KMS-11 (cell line): Measurements from ENCODE around the gene EXOC6B.

Experiments
- H2AFZ ChIP-seq: fragments of 200-600 bp; sonication (generic); 2 replicates; pipeline ENCODE4 v1.6.1; 2016; ENCODE audit warnings: antibody characterized with exemption, mixed run types, low read depth
- H3K27ac ChIP-seq: fragments of 200-600 bp; sonication (generic); 2 replicates; pipeline ENCODE4 v1.6.1; 2016; ENCODE audit warnings: mild to moderate bottlenecking, mixed run types
- H3K27me3 ChIP-seq: fragments of 200-600 bp; sonication (generic); 2 replicates; pipeline ENCODE4 v1.6.1; 2017; ENCODE audit warnings: mild to moderate bottlenecking, low read depth, mixed run types, moderate library complexity; ENCODE audit not compliant: insufficient read depth
- H3K36me3 ChIP-seq: fragments of 200-600 bp; sonication (generic); 2 replicates; pipeline ENCODE4 v1.6.1; 2017; ENCODE audit warnings: mild to moderate bottlenecking, mixed run types; ENCODE audit not compliant: insufficient read depth
- H3K4me1 ChIP-seq: fragments of 200-600 bp; sonication (generic); 2 replicates; pipeline ENCODE4 v1.6.1; 2016; ENCODE audit warnings: mild to moderate bottlenecking, low read depth, mixed run types; ENCODE audit not compliant: poor library complexity, severe bottlenecking
- H3K4me2 ChIP-seq: fragments of 200-600 bp; sonication (generic); 2 replicates; pipeline ENCODE4 v1.7.0; 2016; ENCODE audit warnings: mild to moderate bottlenecking, mixed run types
- H3K4me3 ChIP-seq: fragments of 200-600 bp; sonication (generic); IDR thresholded peaks from 2 replicates; pipeline ENCODE4 v1.6.1; 2017; ENCODE audit warnings: low read depth, low read length, mixed read lengths; ENCODE audit not compliant: insufficient read depth
- H3K79me2 ChIP-seq: fragments of 200-600 bp; sonication (generic); 2 replicates; pipeline ENCODE4 v1.6.1; 2016; ENCODE audit warnings: low read depth, mixed run types; ENCODE audit not compliant: insufficient read depth
- H3K9ac ChIP-seq: fragments of 200-600 bp; sonication (generic); 2 replicates; pipeline ENCODE4 v1.6.1; 2016; ENCODE audit warnings: mild to moderate bottlenecking, mixed run types
- H4K20me1 ChIP-seq: fragments of 200-600 bp; sonication (generic); 2 replicates; pipeline ENCODE4 v1.6.1; 2016; ENCODE audit warnings: mild to moderate bottlenecking, mixed run types; ENCODE audit not compliant: insufficient read depth
- CTCF ChIP-seq: fragments of 200-600 bp; sonication (generic); conservative IDR thresholded peaks from 2 replicates; pipeline ENCODE4 v1.6.1; 2017; ENCODE audit warnings: low read depth, mild to moderate bottlenecking, antibody characterized with exemption, low read length, moderate library complexity, mixed read lengths

Gene EXOC6B

GRCh38 chr2:72300147-72300684, 525.6 kb downstream of the EXOC6B start:
- H3K4me3 ChIP-seq: no peak overlapping the region
- H2AFZ ChIP-seq: no peak overlapping the region
- no peak overlapping the region for H3K4me2 ChIP-seq

GRCh38 chr2:72293620-72294019, 532.2 kb downstream of the EXOC6B start:
- H4K20me1 ChIP-seq: no peaks in the 10 kb centered on the region
- H3K4me2 ChIP-seq: no peak overlapping the region
- TF ChIP-seq CTCF: no peak
- H2AFZ ChIP-seq: no peak overlapping the region
- H3K27me3 ChIP-seq: no peaks in the 10 kb centered on the region
- H3K4me3 ChIP-seq: no peak overlapping the region
- H3K36me3 ChIP-seq: no peaks in the 10 kb centered on the region
- H3K79me2 ChIP-seq: no peaks in the 10 kb centered on the region
- no peak overlapping the region for H3K9ac ChIP-seq
- no peak overlapping the region for H3K27ac ChIP-seq
- no peaks in the 10 kb centered on the region for H3K4me1 ChIP-seq

More at GRCh38 chr2:72300147-72300684, 525.6 kb downstream of the EXOC6B start:
- no peaks in the 10 kb centered on the region for H3K79me2 ChIP-seq
- no peaks in the 10 kb centered on the region for H3K4me1 ChIP-seq
- TF ChIP-seq CTCF: no peak
- H3K27ac ChIP-seq: no peak overlapping the region
- no peaks in the 10 kb centered on the region for H3K27me3 ChIP-seq
- H3K36me3 ChIP-seq: no peaks in the 10 kb centered on the region
- H3K9ac ChIP-seq: no peak overlapping the region
- H4K20me1 ChIP-seq: no peaks in the 10 kb centered on the region

- Histone ChIP-seq H3K27me3 (no peaks in the 10 kb centered on the region), H2AFZ (no peak overlapping the region), H3K4me1 (no peaks in the 10 kb centered on the region), H3K9ac (no peak overlapping the region), H3K36me3 (no peaks in the 10 kb centered on the region), H3K27ac (no peak overlapping the region), H3K79me2 (no peaks in the 10 kb centered on the region), H3K4me2 (no peak overlapping the region), H3K4me3 (no peak overlapping the region), H4K20me1 (no peaks in the 10 kb centered on the region)
- no peak for TF ChIP-seq CTCF
Observed at GRCh38 chr2:72292433-72292832, 533.4 kb downstream of the EXOC6B start.

- H3K36me3 ChIP-seq: no peaks in the 10 kb centered on the region
- no peaks in the 10 kb centered on the region for H3K4me1 ChIP-seq
- no peak overlapping the region for H3K4me2 ChIP-seq
- no peaks in the 10 kb centered on the region for H4K20me1 ChIP-seq
- H2AFZ ChIP-seq: no peak overlapping the region
- no peak overlapping the region for H3K4me3 ChIP-seq
- no peak overlapping the region for H3K9ac ChIP-seq
- H3K27ac ChIP-seq: no peak overlapping the region
- no peaks in the 10 kb centered on the region for H3K27me3 ChIP-seq
- no peaks in the 10 kb centered on the region for H3K79me2 ChIP-seq
- no peak for TF ChIP-seq CTCF
Observed at GRCh38 chr2:72291059-72291458, 534.8 kb downstream of the EXOC6B start.
